ENCODE data around the gene FAM217B.

- TF ChIP-seq CTCF (IDR thresholded peaks at IDR 0.05): no peak
- TF ChIP-seq POLR2A (IDR thresholded peaks at IDR 0.05): no peak
Measured at GRCh38 chr20:59925359-59925758, 14.8 kb upstream of the FAM217B start.
